ENCODE data around the gene FUS. TPM values are rescaled to one million over a fixed set of nuclear protein-coding genes. Genes with fewer than 3 reads are reported as not detected.
"Not testable (repeated sequence)": the region's sequence is repeated elsewhere in the genome, so short reads cannot be mapped to it uniquely, and the experiment has no call there.

FUS gene
- total RNA-seq, 2 donors from 2014 or later: 48.6 to 87.5 TPM

DNA sequence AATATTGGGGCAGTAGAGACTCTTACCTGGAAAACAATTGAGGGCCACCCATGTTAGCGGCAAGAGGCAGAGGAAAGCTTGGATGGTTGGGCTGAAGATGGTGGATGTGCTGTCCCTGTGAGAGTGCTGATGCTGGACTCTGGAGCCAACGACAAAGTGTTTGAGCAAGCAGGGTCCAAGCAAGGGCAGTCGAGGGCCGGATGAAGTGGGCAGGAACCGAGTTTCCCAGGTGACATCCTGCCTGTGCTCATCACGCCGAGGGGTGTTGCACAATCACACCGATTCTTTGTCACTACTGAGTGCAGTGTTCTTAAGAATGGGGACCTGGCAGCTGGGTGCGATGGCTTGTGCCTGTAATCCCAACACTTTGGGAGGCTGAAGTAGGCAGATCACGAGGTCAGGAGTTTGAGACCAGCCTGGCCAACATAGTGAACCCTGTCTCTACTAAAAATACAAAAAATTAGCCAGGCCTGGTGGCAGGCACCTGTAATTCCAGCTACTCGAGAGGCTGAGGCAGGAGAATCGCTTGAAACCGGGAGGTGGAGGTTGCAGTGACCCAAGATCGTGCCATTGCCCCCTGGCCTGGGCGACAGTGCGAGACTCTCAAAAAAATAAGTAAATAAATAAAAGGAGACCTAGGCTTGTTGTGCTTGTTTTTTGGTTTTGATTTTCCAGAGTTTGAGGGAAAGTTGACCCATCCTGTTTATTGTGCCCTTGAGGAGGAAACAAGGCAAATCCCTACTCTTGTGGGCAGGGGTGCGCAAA is 16.6 kb downstream of the FUS start:
- Histone ChIP-seq H3K27me3 (replicated peaks; ENCODE audit: insufficient read depth) (no peaks in the 10 kb centered on the region), H3K36me3 (peaks cover 6 to 16% of the 10 kb centered on the region in 2 donors), H3K4me1 (replicated peaks) (no peaks in the 10 kb centered on the region), H3K4me3 (no peak overlapping the region), H3K27ac (no peak overlapping the region), H3K9me3 (no peaks in the 10 kb centered on the region)
- DNase-seq (ENCODE audit: low spot score): no peak
- TF ChIP-seq, protein P1, sequence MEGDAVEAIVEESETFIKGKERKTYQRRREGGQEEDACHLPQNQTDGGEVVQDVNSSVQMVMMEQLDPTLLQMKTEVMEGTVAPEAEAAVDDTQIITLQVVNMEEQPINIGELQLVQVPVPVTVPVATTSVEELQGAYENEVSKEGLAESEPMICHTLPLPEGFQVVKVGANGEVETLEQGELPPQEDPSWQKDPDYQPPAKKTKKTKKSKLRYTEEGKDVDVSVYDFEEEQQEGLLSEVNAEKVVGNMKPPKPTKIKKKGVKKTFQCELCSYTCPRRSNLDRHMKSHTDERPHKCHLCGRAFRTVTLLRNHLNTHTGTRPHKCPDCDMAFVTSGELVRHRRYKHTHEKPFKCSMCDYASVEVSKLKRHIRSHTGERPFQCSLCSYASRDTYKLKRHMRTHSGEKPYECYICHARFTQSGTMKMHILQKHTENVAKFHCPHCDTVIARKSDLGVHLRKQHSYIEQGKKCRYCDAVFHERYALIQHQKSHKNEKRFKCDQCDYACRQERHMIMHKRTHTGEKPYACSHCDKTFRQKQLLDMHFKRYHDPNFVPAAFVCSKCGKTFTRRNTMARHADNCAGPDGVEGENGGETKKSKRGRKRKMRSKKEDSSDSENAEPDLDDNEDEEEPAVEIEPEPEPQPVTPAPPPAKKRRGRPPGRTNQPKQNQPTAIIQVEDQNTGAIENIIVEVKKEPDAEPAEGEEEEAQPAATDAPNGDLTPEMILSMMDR (IDR thresholded peaks at IDR 0.05): no peak
- TF ChIP-seq POLR2AphosphoS5 (IDR thresholded peaks at IDR 0.05) (no peak), POLR2A (IDR thresholded peaks at IDR 0.05) (no peak)
- WGBS: 85% methylated on average over 17 of the region's 17 CpGs
- intact Hi-C loops (cut with DNase I): no loop called here

DNA sequence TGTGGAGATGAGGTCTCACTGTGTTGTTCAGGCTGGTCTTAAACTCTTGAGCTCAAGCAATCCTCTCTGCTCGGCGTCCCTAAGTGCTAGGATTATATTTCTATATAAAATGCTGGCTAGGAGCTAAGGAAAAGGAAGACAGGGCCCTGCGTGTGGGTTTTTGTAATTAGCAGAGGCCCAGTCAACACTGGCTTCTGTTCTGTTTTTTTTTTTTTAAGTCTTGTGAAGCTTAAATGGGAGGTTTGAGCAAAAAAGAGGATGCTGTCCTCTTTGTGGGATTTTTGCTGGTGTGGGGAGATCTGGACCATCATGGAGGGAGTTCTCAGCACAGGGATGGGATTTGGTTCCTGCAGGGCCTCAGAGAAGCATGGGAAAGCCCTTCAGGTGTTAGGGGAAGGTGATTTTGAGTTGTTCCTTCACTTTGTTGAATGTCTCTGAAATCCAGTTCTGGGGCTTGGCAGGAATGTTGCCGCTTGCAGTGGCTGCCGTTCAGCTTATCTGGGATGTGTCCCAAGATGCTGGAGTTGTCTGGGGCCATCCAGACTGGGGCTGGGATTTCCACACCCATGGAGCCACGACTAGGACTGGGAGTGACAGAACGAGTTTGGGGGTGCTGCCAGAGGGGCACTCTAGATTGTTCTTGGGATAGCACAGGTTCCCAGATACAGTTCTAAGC is 18.4 kb downstream of the FUS start:
- DNase-seq (ENCODE audit: low spot score): no peak
- Histone ChIP-seq H3K4me1 (replicated peaks) (no peaks in the 10 kb centered on the region), H3K36me3 (peaks cover 6 to 7% of the 10 kb centered on the region in 2 donors), H3K9me3 (no peaks in the 10 kb centered on the region), H3K27ac (no peak overlapping the region), H3K4me3 (no peak overlapping the region), H3K27me3 (replicated peaks; ENCODE audit: insufficient read depth) (no peaks in the 10 kb centered on the region)
- WGBS: 46% methylated on average over 7 of the region's 7 CpGs
- TF ChIP-seq, protein P1 (IDR thresholded peaks at IDR 0.05): no peak
- intact Hi-C loops (cut with DNase I): no loop called here

GRCh38 chr16:31199430-31200041 is 19.6 kb downstream of the FUS start:
- no peaks in the 10 kb centered on the region for H3K4me1 ChIP-seq (replicated peaks)
- H3K27me3 ChIP-seq (replicated peaks; ENCODE audit: insufficient read depth): no peaks in the 10 kb centered on the region
- no peak overlapping the region for H3K4me3 ChIP-seq
- TF ChIP-seq, protein P1 (IDR thresholded peaks at IDR 0.05): no peak
- no peak for TF ChIP-seq POLR2AphosphoS5 (IDR thresholded peaks at IDR 0.05)
- no peak for TF ChIP-seq POLR2A (IDR thresholded peaks at IDR 0.05)
- intact Hi-C loops (cut with DNase I): no loop called here
- 91% methylated on average over 5 of the region's 5 CpGs for WGBS
- peaks cover 0 to 6% of the 10 kb centered on the region in 2 donors for H3K36me3 ChIP-seq
- DNase-seq (ENCODE audit: low spot score): no peak
- H3K9me3 ChIP-seq: no peaks in the 10 kb centered on the region
- H3K27ac ChIP-seq: no peak overlapping the region

DNA sequence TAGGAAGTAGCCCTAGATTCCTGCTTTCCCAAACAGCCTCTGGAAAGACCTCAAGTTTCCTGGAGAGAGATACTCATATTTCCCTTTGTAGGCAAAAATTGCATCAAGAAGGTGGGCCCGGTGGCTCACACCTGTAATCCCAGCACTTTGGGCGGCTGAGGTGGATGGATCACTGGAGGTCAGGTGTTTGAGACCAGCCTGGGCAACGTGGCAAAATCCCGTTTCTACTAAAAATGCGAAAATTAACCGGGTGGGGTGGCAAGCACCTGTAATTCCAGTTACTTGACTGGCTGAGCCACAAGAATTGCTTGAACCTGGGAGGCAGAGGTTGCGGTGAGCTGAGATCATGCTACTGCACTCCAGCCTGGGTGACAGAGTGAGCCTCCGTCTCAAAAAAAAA is 20.2 kb downstream of the FUS start:
- H3K4me3 ChIP-seq; DNase-seq (ENCODE audit: low spot score); H3K36me3 ChIP-seq; H3K4me1 ChIP-seq (replicated peaks); intact Hi-C loops (cut with DNase I); H3K27ac ChIP-seq; H3K27me3 ChIP-seq (replicated peaks; ENCODE audit: insufficient read depth); H3K9me3 ChIP-seq: not testable (repeated sequence)
- 78% methylated on average over 8 of the region's 8 CpGs for WGBS

DNA sequence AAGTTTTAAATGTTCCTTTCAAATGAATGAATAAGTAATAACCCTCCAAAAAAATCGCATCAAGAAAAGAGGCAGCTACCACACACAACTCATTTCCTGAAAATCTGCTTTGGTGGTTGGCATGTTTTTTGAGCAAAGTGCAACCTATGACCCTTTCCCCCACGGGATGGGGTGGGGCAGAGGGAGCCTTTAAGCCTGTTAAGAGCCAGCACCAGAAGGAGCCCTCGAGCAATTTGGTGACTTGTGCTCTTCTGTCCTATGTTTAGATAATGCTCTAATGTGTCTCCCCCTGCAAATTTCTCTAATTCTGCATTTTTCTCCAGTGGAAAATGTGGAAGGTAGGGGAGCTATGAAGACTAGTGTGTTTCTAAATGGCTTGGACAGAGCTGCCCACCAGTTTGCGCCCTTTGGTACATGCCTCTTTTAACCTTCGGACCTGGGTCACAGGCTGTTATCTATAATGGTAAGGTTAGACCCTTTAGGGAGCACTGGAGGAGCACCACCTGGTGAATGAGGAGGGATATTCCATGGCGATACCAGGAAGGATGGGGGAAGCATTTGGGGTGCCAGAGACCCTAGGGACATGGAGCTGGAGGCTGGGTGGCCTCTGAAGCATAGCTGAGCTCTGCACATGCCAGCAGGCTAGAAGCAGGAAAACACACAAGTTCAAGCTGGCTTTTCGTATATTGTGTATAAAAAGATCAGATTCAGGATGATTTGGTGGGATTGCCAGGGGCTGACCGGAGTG is 21.1 kb downstream of the FUS start:
- no peaks in the 10 kb centered on the region for H3K9me3 ChIP-seq
- H3K4me3 ChIP-seq: no peak overlapping the region
- peak overlapping the region in 1 of 2 donors; percentile 78 for H3K27ac ChIP-seq
- no peaks in the 10 kb centered on the region for H3K4me1 ChIP-seq (replicated peaks)
- WGBS: 53% methylated on average over 8 of the region's 8 CpGs
- intact Hi-C loops (cut with DNase I): no loop called here
- peaks cover 0 to 4% of the 10 kb centered on the region in 2 donors for H3K36me3 ChIP-seq
- H3K27me3 ChIP-seq (replicated peaks; ENCODE audit: insufficient read depth): no peaks in the 10 kb centered on the region
- DNase-seq (ENCODE audit: low spot score): no peak
- TF ChIP-seq POLR2A (IDR thresholded peaks at IDR 0.05): no peak
- TF ChIP-seq, protein P1 (IDR thresholded peaks at IDR 0.05): no peak
- TF ChIP-seq POLR2AphosphoS5 (IDR thresholded peaks at IDR 0.05): no peak

Measured in prostate gland (tissue), 2 donors.